ENCODE data around the gene IFIH1. TPM values are rescaled to one million over a fixed set of nuclear protein-coding genes. Genes with fewer than 3 reads are reported as not detected.

The IFIH1 gene
- total and polyA plus RNA-seq, 9 of the 15 experiments (the other 6 are each of a cell fraction or from before 2014, with no cell fraction given): 0.15 to 1.2 (median 0.60) TPM; not detected in 1

GRCh38 chr2:162320864-162321517, 2.5 kb upstream of the IFIH1 start (continued):
- TF ChIP-seq DIDO1 (tag; IDR thresholded peaks at IDR 0.05; ENCODE audit: low read depth) (no peak), VEZF1 (CRISPR knock-in tag; IDR thresholded peaks at IDR 0.05) (no peak)

DNA sequence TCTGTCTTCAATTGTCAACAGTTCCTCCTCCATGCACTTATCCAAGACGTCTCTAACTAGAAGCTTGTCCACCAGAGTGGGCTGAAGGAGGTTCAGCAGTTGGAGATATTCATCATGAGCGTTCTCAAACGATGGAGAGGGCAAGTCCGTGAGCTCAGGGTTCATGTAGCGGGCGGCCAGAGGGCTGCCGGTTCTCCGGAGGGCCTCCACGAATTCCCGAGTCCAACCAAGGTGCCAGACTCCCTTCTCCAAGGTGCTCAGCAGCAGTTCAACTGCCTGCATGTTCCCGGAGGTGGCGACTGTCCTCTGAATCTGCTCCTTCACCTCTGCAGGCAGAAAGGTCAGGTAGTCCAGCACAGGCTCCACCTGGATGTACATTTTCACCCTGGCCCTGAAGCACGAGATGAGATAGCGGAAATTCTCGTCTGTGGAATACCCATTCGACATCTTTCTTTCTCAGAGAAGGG, 590 bp downstream of the IFIH1 start:
- ATAC-seq (peak; percentile 62), FAIRE-seq (no peak), DNase-seq (ENCODE audit: extremely low read depth in 1 of 4, low spot score in 3 of 4) (peak in 2 of 4 experiments; percentile 4 to 19)
- peak overlapping the region; percentile 79 for H2AFZ ChIP-seq (ENCODE audit: low read depth, low read length)
- no peaks in the 10 kb centered on the region for H3K79me2 ChIP-seq (ENCODE audit: control insufficient read depth, insufficient read depth, low read length)
- H3K4me1 ChIP-seq (replicated peaks in 1 of 2; ENCODE audit: control insufficient read depth in 2 of 2, insufficient read depth in 2 of 2, low read length in 2 of 2): peaks cover 0 to 4% of the 10 kb centered on the region in 2 experiments; a peak in 2 of 5 replicates
- H4K20me1 ChIP-seq (replicated peaks; ENCODE audit: control insufficient read depth, insufficient read depth, low read length): no peaks in the 10 kb centered on the region
- peak overlapping the region; percentile 34; the same call in 1 of the 3 replicates for H3K27ac ChIP-seq (ENCODE audit: extremely low read depth, low read depth, low read length)
- in situ Hi-C loops (cut with MboI): loop anchor here (25.0 kb wide), 1 partner anchor 1056 kb away; no protein-coding TSS in a partner anchor
- H3K9me3 ChIP-seq (replicated peaks; ENCODE audit: control insufficient read depth, insufficient read depth, low read depth, low read length): no peaks in the 10 kb centered on the region
- 2% methylated on average over 16 of the region's 16 CpGs for WGBS (ENCODE audit: insufficient coverage, low coverage, missing lambda C conversion rate)
- peak overlapping the region; percentile 77 for H3K4me2 ChIP-seq (ENCODE audit: insufficient read depth, low read length)
- POLR2A ChIA-PET: interaction anchor here (0.9 to 1.3 kb wide), 2 partner anchors 9 to 11 kb away, joined by 3 read pairs; no protein-coding TSS in a partner anchor
- no peaks in the 10 kb centered on the region for H3K9me1 ChIP-seq (ENCODE audit: control insufficient read depth, insufficient read depth, low read length)
- no peaks in the 10 kb centered on the region for H3K27me3 ChIP-seq (ENCODE audit: control insufficient read depth in 2 of 2, insufficient read depth in 2 of 2, low read length in 2 of 2)
- intact Hi-C loops (cut with micrococcal nuclease): no loop called here
- TF ChIP-seq NR3C1 (CRISPR knock-in tag; IDR thresholded peaks at IDR 0.05) (0 out of 2 replicates have a peak, but pooled peaks have one; percentile 34), EGR1 (conservative IDR thresholded peaks at IDR 0.05) (no peak)
- TF ChIP-seq, protein P1, sequence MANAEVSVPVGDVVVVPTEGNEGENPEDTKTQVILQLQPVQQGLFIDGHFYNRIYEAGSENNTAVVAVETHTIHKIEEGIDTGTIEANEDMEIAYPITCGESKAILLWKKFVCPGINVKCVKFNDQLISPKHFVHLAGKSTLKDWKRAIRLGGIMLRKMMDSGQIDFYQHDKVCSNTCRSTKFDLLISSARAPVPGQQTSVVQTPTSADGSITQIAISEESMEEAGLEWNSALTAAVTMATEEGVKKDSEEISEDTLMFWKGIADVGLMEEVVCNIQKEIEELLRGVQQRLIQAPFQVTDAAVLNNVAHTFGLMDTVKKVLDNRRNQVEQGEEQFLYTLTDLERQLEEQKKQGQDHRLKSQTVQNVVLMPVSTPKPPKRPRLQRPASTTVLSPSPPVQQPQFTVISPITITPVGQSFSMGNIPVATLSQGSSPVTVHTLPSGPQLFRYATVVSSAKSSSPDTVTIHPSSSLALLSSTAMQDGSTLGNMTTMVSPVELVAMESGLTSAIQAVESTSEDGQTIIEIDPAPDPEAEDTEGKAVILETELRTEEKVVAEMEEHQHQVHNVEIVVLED (CRISPR knock-in tag; IDR thresholded peaks at IDR 0.05): no peak
- peak overlapping the region; percentile 55 for H3K4me3 ChIP-seq
- peak overlapping the region; percentile 53 to 81; a peak in 3 of 4 replicates for H3K9ac ChIP-seq (ENCODE audit: insufficient read depth in 1 of 2, low read depth in 2 of 2, low read length in 2 of 2)
- CTCF ChIA-PET (ENCODE audit: low intra/inter-chr PET ratio): no interaction called here
- H3K36me3 ChIP-seq (ENCODE audit: control insufficient read depth, insufficient read depth, low read length): no peaks in the 10 kb centered on the region
- TSS peak; percentile 49 for BruUV-seq (replicated peaks)

All from K562 (cell line).